Stimulated activated CD8-positive, alpha-beta memory T cell treated with anti-CD3 and anti-CD28 coated beads, Interleukin-4, amount 100 ng/mL, for 4 hours (primary cell): ENCODE measurements around the gene TSACC.
"Not testable (repeated sequence)": the region's sequence is repeated elsewhere in the genome, so short reads cannot be mapped to it uniquely, and the experiment has no call there.

Experiments used
- DNase-seq, 2 donors: peaks; one replicate each; pipeline ENCODE4 v3.0.0-alpha.2; 2020; ENCODE audit warnings: low read depth in 2 of 2, low spot score in 1 of 2

TSACC gene

DNA sequence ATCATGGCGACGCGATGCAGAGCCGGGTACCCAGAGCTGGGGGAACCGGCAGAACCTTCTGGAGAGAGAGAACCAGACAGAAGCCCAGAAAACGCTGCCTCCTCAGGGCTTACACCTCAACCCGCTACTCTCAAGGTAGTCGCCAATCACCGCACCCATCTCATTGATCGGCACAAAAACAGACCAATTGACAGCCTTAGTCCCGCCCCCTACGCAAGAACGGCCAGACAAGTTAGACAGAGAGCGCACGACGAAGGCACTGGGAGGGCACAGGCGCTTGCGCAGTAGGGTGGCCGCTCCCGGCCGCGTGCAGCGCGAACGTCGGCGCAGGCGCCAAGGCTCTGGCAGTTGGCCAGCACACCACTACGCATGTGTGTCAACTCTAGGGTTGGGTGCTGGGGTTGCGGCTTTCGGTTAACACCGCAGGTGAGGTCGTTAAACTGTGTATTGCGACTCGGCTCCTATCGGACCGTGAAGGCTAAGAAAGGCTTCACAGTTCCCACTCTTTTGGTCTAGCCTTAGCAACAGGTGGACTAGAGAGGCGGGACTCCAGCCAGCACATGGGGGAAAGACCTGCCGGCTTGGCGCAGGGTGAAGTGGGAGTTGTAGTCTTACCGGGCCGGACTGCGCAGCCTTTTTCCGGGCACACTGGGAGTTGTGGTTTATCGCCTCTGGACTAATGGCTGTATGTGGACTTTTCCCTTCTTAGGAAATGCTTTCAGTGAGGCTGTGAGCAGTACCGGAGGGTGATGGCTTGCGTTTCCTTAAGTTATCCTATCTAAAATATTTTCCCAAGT, at the start of gene TSACC, which contains the start of gene CCT3:
TSACC (plus strand) TSS at position 347 of the 797 bp plus-strand sequence. CDS start 1,232 bp downstream, outside the sequence.
CCT3 (minus strand) TSS at position 113 of the 797 bp plus-strand sequence; CDS start at position 5, 108 bp downstream.
- peak; percentile 96 to 97 for DNase-seq

DNA sequence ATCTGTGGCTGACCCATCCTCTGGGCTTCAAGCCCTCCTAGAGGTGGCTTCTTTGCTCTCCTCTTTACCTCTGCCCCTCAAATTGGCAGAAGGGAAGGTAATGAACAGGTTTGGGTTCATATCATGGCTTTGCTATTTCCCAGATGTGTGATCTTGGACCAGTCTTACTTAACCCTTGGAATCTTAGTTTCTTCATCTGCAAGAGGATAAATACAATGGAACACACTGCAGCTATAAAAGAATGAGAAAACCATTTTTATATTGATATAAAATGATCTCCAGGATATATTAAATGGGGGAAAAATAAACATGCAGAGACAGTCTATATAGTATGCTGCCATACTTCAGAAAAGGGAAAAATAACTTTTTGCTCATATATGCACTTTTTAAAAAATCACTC, 48.5 kb upstream of the TSACC start:
- DNase-seq, result no peak

DNA sequence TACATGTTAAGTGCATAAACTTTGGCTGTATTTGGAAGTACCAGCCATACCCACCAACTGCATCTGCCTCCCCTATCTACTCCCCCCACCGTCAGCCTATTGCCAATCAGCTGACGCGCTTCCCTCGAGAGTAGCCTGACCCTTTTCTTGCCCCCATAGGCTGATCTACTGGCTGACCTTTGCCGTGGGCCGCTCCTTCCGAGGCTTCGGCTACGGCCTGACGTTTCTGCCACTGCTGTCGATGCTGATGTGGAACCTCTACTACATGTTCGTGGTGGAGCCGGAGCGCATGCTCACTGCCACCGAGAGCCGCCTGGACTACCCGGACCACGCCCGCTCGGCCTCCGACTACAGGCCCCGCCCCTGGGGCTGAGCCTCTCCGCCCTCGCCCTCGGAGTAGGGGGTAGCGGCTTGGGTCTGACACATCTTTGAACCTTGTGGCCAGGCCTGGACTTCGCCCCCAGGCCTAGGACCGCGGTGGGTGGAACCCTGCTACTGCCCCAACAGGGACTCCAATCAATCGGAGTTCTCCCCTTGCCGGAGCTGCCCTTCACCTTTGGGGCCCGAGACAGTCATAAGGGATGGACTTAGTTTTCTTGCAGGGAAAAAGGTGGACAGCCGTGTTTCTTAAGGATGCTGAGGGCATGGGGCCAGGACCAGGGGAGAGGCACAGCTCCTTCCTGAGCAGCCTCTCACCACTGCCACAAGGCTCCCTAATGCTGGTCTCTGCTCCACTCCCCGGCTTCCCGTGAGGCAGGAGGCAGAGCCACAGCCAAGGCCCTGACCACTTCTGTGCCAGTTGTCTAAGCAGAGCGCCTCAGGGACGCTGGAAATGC, 46.9 kb upstream of the TSACC start:
- no peak for DNase-seq

DNA sequence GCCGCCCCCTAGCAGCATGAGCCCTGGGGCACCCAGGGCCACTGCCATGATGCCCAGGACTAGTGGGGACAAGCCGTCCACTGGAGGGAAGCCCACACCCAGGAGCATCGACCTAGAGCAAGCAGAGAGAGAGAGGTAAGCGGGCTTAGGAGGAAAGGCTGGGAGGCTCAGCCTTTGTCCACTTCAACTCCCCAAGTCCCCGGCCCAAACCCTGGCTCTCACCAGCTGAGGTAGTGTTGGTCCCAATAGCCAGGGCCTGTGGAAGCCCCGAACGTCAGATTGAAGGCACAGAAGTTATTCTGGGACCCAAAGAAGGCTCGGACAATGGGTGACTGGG, 45.3 kb upstream of the TSACC start:
- no peak for DNase-seq

DNA sequence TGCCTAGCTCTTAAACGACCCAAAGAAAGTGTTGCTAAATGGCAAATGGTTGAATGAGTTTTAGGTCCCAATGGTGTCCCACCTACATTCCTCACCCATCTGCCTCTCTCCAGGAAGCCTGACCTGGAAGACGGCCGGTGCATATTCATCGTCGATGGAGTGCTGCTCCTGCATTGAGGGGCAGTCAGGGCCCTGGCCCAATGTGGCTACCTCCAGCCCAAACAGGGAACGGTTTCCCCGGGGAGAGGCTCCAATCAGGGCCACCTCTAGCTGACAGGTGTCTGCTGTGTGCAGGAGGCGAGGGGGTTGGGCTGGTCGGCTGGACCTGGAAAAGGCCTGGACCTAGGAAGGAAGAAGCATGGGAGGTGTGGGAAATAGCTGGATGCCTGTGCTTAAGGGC, 44.4 kb upstream of the TSACC start:
- no peak for DNase-seq

DNA sequence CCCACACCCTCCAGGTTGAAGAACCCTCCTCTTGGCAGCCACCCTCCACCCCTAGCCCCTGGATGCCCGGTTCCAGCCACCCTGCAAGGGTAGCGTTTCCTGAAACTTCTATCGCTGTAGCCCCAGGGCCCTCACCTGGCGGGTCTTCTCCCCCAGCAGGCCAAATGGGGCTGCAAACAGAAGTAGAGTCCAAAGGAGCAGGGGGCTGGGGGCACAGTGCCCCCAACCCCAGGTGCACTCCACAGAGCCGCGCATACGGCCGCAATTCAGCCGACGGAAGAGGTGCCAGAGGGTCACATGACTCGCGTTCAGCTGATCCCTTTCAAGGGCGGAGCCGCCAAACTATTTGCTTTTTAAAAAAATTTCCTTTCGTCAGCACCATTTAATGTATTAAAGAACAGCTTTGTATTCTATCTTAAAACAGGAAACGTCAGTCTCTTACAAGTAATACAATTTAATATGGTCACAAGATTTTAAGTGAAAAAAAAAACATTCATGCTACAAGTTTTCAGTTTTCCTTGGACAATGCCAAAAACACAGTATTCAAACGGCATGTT, 42.9 kb upstream of the TSACC start, which contains the start of gene GLMP:
GLMP (minus strand) TSS at position 289 of the 557 bp plus-strand sequence; CDS start at position 255, 34 bp downstream.
- peak in 1 of 2 donors; percentile 16 for DNase-seq

DNA sequence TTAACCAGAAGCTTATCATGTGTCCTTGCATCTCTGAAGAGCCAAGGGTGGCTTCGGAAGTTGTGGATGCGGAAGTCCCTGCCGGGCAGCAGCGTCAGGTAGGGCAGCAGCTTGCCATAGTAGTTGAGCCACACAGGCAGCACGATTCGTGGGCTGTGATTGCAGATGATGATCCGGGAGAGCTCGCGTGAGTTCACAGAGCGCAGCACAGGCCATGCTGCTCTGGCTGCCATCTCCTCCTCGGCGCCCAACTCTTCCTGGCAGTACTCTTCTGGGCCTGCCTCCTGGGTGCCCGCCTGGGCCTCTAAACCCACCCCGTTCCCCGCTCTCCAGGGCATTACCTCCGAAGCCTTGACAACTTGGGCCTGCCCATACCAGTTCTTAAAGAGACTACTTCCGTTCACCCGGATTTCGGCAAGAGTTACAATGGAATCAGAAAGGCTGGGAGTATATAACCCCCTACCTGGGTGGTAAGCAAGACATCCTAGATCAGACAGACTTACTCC, 39.4 kb upstream of the TSACC start, which contains the start of gene VHLL:
VHLL (minus strand) TSS at position 456 of the 506 bp plus-strand sequence; CDS start at position 338, 118 bp downstream.
- no peak for DNase-seq

- no peak for DNase-seq
Observed at GRCh38 chr1:156303241-156303640, 35.1 kb upstream of the TSACC start.

DNA sequence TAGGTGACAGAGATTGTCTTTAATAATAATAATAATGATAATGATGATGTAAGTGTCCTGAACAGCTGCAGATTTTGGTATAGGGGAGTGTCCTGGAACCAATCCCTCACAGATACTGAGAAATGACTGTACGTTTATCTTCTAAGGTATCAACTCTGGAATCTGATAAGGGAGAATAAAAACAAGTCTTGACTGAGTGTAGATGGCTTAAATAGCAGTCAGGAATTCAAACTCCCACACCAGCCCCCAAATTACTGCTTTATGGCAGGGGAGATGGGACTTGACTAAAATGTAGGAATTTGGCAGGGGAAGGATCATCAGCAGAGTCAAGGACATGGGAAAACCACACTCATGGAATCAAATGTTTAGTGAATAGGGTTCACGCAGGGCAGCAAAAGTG, 33.1 kb upstream of the TSACC start:
- no peak for DNase-seq

DNA sequence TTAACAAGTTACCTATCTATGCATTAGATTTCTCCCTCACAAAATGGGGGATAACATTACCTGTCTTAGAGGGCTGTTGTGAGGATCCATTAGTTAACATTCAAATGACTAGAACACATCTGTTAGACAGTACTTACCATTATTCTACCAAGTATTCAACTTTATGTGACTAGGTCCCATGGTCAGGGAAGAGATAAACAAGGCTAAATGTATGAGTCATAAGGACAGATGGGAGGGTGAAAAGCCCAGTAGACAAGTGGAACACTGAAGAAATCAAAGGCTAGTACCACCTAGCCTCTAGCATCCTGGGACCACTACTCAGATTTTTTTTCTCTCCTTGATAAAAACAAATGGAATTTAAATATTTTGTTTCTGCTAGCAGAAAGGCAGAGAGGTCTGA, 30.2 kb upstream of the TSACC start:
- DNase-seq, result no peak

GRCh38 chr1:156310962-156311361, 27.4 kb upstream of the TSACC start:
- DNase-seq, result no peak

DNA sequence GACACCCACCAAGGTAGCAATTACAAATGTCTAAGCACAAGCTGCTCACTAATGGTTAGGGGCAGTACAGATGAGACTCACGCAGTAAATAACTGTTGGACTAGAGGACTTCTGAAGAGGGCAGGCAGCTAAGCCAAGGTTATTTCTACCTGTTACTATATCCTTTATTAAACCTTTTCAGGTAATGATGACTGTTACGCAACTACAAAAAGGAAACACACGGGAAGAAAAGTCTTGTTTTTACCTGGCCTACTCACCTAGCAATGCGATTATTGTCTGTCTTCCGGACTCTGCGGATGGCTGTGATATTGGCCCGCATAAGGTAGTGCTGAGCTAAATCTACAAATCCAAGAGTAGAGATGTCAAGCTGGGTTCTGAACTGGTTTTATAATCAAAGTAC, 21.4 kb upstream of the TSACC start:
- no peak for DNase-seq

- DNase-seq, result no peak
Observed at GRCh38 chr1:156319664-156320063, 18.7 kb upstream of the TSACC start.

GRCh38 chr1:156320560-156320959, 17.8 kb upstream of the TSACC start:
- DNase-seq, result no peak

DNA sequence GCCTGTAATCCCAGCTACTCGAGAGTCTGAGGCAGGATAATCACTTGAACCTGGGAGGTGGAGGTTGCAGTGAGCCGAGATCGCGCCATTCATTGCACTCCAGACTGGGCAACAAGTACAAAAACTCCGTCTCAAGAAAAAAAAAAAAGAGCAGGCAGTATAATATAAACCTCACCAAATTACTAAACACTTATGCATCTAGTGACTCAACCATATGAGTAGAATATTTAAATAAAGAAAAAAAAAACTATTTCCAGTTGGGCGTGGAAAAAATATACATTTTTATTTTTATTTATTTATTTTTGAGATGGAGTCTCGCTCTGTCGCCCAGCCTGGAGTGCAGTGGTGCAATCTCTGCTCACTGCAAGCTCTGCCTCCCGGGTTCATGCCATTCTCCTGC, 15.1 kb upstream of the TSACC start:
- DNase-seq, result not testable (repeated sequence)

- DNase-seq, result no peak
Observed at GRCh38 chr1:156336242-156336641, 2.1 kb upstream of the TSACC start.

GRCh38 chr1:156337052-156337887, 1.1 kb upstream of the TSACC start:
- no peak for DNase-seq

GRCh38 chr1:156337888-156338179, 492 bp upstream of the TSACC start:
- DNase-seq, result no peak

- no peak for DNase-seq
Observed at GRCh38 chr1:156342166-156342955, 4.0 kb downstream of the TSACC start.

- no peak for DNase-seq
Observed at GRCh38 chr1:156344409-156344808, 6.1 kb downstream of the TSACC start.
